NOMO-1 (cell line): Measurements from ENCODE around the gene LIPK.
"Not testable (repeated sequence)": the region's sequence is repeated elsewhere in the genome, so short reads cannot be mapped to it uniquely, and the experiment has no call there.

Source experiments
- DNase-seq, 2 experiments: peaks; one replicate each; lab custom pipeline; 2025; ENCODE audit not compliant: unreplicated experiment in 2 of 2; lab: John Stamatoyannopoulos, UW

The LIPK gene, protein sequence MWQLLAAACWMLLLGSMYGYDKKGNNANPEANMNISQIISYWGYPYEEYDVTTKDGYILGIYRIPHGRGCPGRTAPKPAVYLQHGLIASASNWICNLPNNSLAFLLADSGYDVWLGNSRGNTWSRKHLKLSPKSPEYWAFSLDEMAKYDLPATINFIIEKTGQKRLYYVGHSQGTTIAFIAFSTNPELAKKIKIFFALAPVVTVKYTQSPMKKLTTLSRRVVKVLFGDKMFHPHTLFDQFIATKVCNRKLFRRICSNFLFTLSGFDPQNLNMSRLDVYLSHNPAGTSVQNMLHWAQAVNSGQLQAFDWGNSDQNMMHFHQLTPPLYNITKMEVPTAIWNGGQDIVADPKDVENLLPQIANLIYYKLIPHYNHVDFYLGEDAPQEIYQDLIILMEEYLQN

DNA sequence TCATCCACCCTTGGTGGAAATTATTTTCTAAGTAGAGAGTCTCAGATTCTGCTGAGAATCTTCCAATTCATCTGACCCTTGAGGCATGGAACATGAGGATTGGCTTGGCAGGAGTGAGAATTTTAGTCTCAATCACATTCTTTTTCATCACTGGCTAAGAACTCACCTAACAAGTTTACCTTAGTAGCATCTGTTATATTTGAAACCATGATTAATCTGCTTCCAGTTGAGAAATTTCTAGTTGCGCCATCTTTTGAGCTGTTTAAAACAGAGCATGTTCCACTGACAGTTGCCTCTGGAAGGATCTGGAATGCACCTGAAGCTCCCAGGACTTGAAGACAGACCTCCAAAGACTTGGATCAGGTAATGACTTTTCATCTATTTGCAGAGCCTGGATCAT is at the start of gene LIPK:
LIPK (plus strand) TSS at position 292 of the 400 bp plus-strand sequence. CDS start 18,295 bp downstream, outside the sequence.
- DNase-seq = no peak

- DNase-seq = no peak
Measured at GRCh38 chr10:88657901-88658300, 48.1 kb upstream of the LIPK start.

- DNase-seq = no peak
Measured at GRCh38 chr10:88659725-88660597, 46.1 kb upstream of the LIPK start.

- no peak for DNase-seq
Measured at GRCh38 chr10:88660598-88660884, 45.5 kb upstream of the LIPK start.

- DNase-seq = no peak
Measured at GRCh38 chr10:88661018-88661417, 45.0 kb upstream of the LIPK start.

- DNase-seq = peak in 1 of 2 experiments; percentile 31
Measured at GRCh38 chr10:88661577-88661976, 44.5 kb upstream of the LIPK start.

DNA sequence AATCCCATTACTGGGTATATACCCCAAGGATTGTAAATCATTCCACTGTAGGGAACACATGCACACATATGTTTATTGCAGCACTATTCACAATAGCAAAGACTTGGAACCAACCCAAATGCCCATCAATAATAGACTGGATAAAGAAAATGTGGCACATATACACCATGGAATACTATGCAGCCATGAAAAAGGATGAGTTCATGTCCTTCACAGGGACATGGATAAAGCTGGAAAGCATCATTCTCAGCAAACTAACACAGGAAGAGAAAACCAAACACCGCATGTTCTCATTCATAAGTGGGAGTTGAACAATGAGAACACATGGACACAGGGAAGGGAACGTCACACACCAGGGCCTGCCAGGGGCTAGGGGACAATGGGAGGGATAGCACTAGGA is 42.9 kb upstream of the LIPK start:
- DNase-seq = not testable (repeated sequence)

- DNase-seq = no peak
Measured at GRCh38 chr10:88664142-88664541, 41.9 kb upstream of the LIPK start, which contains the start of gene LIPF. Gene LIPF (plus strand): TSS chr10:88664442. CDS start chr10:88667298, 2,856 bp downstream.

DNA sequence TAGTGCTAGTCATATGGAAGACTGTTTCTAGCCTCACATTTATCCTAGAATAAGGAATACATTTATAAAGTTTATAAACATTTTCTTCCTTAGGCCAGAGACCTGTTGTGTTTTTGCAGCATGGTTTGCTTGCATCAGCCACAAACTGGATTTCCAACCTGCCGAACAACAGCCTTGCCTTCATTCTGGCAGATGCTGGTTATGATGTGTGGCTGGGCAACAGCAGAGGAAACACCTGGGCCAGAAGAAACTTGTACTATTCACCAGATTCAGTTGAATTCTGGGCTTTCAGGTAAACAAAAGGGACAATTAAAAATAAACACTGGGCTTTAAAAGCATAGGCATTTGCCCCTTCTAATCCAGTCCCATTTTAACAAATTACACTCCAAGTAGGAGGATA is 37.6 kb upstream of the LIPK start:
- no peak for DNase-seq

- DNase-seq = no peak
Measured at GRCh38 chr10:88670497-88670896, 35.6 kb upstream of the LIPK start.

DNA sequence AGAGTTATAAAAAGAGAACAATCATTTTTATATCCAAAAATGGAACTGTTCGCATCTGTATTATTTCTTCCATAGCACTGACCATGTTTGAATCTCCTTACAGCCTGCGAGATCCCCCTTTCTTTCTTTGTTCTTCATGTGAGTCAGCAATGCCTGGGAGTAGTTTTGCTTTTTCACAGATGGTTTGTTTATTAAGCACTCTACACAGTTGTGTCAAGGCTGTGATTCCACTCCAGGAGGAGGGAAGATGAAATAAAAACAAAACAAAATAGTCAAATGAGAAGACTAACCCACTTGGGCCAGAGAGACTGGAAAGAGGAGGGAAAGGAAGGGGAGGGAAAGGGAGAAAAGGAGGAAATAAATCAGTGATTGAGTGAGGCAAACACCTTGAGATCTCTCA is 34.0 kb upstream of the LIPK start:
- no peak for DNase-seq

DNA sequence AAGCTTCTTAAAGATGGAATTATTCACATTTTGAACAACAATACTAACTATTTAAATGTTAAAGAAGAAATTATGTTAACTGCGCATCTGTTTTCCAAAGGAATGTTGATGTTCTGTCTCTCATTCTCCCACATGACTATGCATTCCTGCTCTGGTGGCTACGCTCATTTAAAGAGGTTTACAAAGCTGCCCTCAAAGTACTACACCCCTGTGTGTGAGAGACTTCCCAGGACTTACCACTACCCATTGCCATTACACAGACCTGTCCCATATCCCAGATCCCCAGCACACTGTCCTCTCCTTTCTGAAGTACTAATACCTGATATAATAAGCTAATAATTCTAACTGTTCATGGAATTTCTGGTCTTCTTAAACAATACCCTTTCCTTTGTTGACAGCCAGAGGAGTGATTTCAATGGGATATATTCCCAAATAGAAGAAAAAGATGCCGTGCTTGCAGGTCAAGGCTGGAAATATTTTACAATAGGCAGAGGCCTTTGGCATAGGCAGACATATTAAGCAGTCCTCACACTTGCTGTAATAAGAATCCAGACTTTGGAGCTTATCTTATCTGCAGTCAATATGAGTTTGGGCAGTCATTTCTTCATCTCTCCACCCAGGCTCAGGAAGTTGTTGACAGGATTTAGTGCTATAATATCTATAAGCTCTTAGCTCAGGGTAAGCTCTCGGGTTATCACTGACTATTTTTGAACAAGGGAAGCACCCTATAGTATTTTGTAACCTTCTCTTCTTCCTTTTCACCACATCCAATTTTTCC is 29.6 kb upstream of the LIPK start:
- peak in 1 of 2 experiments; percentile 15 for DNase-seq

DNA sequence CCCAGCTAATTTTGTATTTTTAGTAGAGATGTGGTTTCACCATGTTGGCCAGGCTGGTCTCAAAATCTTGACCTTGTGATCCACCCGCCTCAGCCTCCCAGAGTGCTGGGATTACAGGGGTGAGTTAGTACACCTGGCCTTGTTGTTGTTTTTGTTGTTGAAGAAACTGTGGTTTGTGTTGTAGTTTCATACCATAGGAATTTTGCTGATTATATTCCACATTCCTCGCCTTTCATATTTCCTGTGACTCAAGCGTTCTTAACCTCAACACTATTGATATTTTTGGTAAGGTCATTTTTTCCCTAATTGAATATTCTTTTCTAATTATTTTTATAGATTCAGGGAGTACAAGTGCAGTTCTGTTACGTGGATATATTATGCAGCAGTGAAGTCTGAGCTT is 25.1 kb upstream of the LIPK start:
- DNase-seq = no peak

DNA sequence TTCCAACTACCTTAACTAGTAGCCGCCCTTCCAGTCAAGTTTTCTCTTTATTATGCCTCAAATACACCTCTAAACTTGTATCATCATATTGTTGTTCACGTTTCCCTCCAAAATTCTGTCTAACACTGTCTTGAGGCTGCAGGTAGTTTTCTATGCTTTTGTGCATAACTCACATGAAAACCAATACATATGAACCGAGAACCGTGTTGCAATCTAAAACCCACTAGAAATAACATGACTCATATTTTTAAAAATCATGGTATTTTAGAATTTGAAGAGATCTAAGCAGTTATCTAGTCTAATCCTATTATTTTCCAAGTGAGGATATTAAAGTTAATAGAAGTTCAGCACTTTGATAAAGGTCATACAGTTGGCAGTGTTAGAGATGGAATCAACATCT is 23.6 kb upstream of the LIPK start:
- DNase-seq = no peak

DNA sequence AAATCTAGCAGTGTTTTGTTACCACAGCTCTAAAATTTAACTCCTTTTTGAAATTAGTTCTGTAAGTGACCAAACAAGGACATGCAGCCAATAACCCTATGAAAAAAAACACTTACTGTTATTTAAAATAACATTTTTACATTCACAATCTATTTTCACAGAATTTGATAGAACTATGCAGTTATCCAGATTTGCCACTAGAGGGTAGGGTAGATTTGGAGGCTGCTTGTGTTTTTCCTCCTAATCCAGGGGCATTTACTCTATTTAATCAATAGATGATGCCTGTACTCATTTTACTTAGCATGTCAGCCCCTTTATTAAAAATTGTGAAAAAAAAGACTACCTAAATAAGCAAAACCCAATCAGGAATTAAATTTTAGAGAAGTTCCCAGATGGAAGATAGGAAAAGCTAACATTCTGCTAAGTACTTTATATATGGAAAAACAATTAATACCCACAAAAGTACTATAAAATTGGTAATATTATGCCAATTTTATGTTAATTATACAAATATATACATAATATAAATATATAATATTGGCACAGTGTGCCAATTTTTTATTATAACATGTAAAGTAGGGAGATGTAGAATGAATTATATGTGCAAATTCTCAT is 18.1 kb upstream of the LIPK start:
- DNase-seq = peak; percentile 33 to 49

- no peak for DNase-seq
Measured at GRCh38 chr10:88689366-88689765, 16.7 kb upstream of the LIPK start.

DNA sequence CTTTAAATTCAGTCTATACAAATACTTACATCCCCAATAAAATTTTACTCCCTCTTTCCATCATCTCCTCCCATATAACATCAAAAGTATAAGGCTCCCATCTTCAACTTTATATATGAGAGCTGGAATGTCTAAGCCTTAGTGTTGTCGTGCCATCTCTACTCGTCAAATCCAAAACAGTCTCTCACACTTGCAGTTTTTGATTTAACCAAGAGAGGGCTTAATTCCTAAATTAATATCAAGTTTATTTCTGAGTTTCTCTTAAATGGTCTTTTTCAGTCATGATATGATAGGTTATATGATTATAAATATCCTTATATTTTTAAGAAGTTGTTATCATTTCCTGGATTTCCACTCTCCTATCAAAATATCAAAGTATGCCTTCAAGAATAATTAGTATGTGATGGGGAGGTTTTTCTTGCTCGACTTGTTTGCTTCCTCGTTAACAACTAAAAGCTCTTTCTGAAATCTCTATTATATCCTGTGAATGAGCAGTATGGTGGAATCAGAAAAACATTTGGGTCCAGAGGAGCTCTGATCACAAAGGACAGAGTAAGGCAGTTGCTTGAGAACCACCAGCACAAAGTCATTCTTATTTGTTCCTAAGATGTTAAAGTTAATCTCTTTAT is 12.5 kb upstream of the LIPK start:
- DNase-seq = no peak

- DNase-seq = no peak
Measured at GRCh38 chr10:88702848-88703597, 3.0 kb upstream of the LIPK start.

GRCh38 chr10:88707429-88708155 is 1.5 kb downstream of the LIPK start:
- DNase-seq = peak; percentile 52 to 91
